Sciatic nerve (tissue), 2 donors: ENCODE measurements around the gene TOR3A. TPM values are rescaled to one million over a fixed set of nuclear protein-coding genes. Genes with fewer than 3 reads are reported as not detected.

ENCODE experiments used
- ATAC-seq: fragments of 200-7000 bp; cut with Tn5 transposase; one replicate; pipeline ENCODE4 v1.9.1; 2020; ENCODE audit warnings: mild to moderate bottlenecking, moderate library complexity
- DNase-seq: peaks from one replicate; pipeline ENCODE4 v3.0.0-alpha.2; 2020; ENCODE audit warnings: low spot score
- intact Hi-C: fragments of 100-400 bp; cut with DNase I; formaldehyde crosslinking; loops from one replicate; pipeline ENCODE4 v1.14.2; 2022
- total RNA-seq: library from RNA; stranded (reverse); fragmentation: NEBNext Ultra II Directional; extraction: Animal tissue kit (Norgen Biotek cat#: 25700); gene quantifications from one replicate; pipeline ENCODE4 v1.2.1, GENCODE V29; 2021
- donor health status: DM: no; HTN: no; CAD: no.
- donor health status: DM: no; HTN: no; CAD: no.

The TOR3A gene
- total RNA-seq, 1 donor from 2014 or later = 18.4 TPM

- ATAC-seq = no peak
- DNase-seq = no peak
- intact Hi-C loops = no loop called here
These were observed 20.2 kb upstream of the TOR3A start for GRCh38 chr1:179061360-179062282.

GRCh38 chr1:179066471-179066870 lies 15.4 kb upstream of the TOR3A start:
- ATAC-seq = no peak
- DNase-seq = no peak
- intact Hi-C loops = no loop called here

- DNase-seq (no peak), ATAC-seq (no peak)
- intact Hi-C loops = loop anchor here (2.0 kb wide), 1 partner anchor 291 kb away; no protein-coding TSS in a partner anchor
These were observed 4.5 kb upstream of the TOR3A start for GRCh38 chr1:179077396-179077795.

GRCh38 chr1:179079113-179079761 lies 2.6 kb upstream of the TOR3A start:
- intact Hi-C loops = no loop called here
- DNase-seq = no peak
- ATAC-seq = peak; percentile 60

GRCh38 chr1:179080866-179081686 lies 794 bp upstream of the TOR3A start:
- ATAC-seq (no peak), DNase-seq (no peak)
- intact Hi-C loops = no loop called here

- intact Hi-C loops = no loop called here
- DNase-seq = no peak
- peak; percentile 6 for ATAC-seq
These were observed 596 bp downstream of the TOR3A start for GRCh38 chr1:179082333-179082998.

- ATAC-seq (no peak), DNase-seq (no peak)
- intact Hi-C loops = no loop called here
These were observed 1.1 kb downstream of the TOR3A start for GRCh38 chr1:179082999-179083335.

- no peak for DNase-seq
- no peak for ATAC-seq
- intact Hi-C loops = no loop called here
These were observed 1.7 kb downstream of the TOR3A start for GRCh38 chr1:179083533-179083932.

GRCh38 chr1:179087665-179088064 lies 5.8 kb downstream of the TOR3A start:
- DNase-seq (no peak), ATAC-seq (no peak)
- intact Hi-C loops = no loop called here

- intact Hi-C loops = no loop called here
These were observed 8.1 kb downstream of the TOR3A start for GRCh38 chr1:179089827-179090482.

GRCh38 chr1:179090522-179090921 lies 8.7 kb downstream of the TOR3A start:
- intact Hi-C loops = no loop called here
- DNase-seq = no peak
- no peak for ATAC-seq

More at GRCh38 chr1:179089827-179090482, 8.1 kb downstream of the TOR3A start:
- DNase-seq = no peak
- ATAC-seq = no peak

GRCh38 chr1:179090923-179091322 lies 9.1 kb downstream of the TOR3A start:
- no peak for DNase-seq
- intact Hi-C loops = no loop called here
- no peak for ATAC-seq

GRCh38 chr1:179091691-179092165 lies 9.9 kb downstream of the TOR3A start:
- intact Hi-C loops = no loop called here
- peak; percentile 86 for ATAC-seq

GRCh38 chr1:179092896-179093461 lies 11.1 kb downstream of the TOR3A start:
- intact Hi-C loops = no loop called here
- ATAC-seq (no peak), DNase-seq (no peak)

More at GRCh38 chr1:179091691-179092165, 9.9 kb downstream of the TOR3A start:
- no peak for DNase-seq

- intact Hi-C loops = no loop called here
These were observed 12.9 kb downstream of the TOR3A start for GRCh38 chr1:179094818-179095217.

GRCh38 chr1:179095377-179095776 lies 13.5 kb downstream of the TOR3A start:
- ATAC-seq (no peak), DNase-seq (no peak)
- intact Hi-C loops = no loop called here

More at GRCh38 chr1:179094818-179095217, 12.9 kb downstream of the TOR3A start:
- DNase-seq (no peak), ATAC-seq (no peak)

GRCh38 chr1:179095924-179096323 lies 14.1 kb downstream of the TOR3A start:
- intact Hi-C loops = no loop called here
- DNase-seq = no peak
- ATAC-seq = no peak

- intact Hi-C loops = no loop called here
- no peak for DNase-seq
- no peak for ATAC-seq
These were observed 18.0 kb downstream of the TOR3A start for GRCh38 chr1:179099891-179100290.
